LNCAP (cell line): Measurements from ENCODE around the gene GUCA2B.

Experiments used
- CTCF ChIP-seq: fragments of 450-650 bp; IDR thresholded peaks from 2 replicates; pipeline ENCODE4 v1.5.1; 2017; ENCODE audit warnings: mild to moderate bottlenecking

Gene GUCA2B

GRCh38 chr1:42198251-42198650 is 45.0 kb downstream of the GUCA2B start:
- no peak for TF ChIP-seq CTCF

DNA sequence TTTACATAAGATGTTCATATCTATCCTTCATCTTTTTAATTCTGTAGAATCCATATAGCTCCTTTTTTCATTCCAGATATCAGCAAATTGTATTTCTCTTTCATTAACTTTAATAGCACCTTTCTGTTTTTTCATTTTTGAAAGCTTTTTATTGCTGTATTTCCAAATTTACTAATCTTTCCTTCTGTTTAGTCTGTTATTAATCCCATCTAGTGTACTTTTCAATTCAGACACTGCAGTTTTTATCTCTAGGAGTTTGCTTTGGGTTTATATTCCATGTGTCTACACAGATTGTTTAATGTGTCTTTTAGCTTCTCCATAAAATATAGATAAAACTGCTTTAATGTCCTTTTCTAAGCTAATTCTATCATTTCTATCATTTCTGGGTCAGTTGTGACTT is 48.8 kb downstream of the GUCA2B start:
- no peak for TF ChIP-seq CTCF
